ENCODE results near the gene GAB4.
"Not testable (repeated sequence)": the region's sequence is repeated elsewhere in the genome, so short reads cannot be mapped to it uniquely, and the experiment has no call there.

The GAB4 gene

GRCh38 chr22:16922076-16922475, 85.9 kb downstream of the GAB4 start:
- H3K4me3 ChIP-seq (ENCODE audit: low read depth, low read length): no peak overlapping the region
- no peak for TF ChIP-seq CTCF (IDR thresholded peaks at IDR 0.05; ENCODE audit: insufficient read depth, low read depth, low read length, missing control alignments)
- no peak for DNase-seq (ENCODE audit: low read depth)

GRCh38 chr22:16917144-16918003, 90.6 kb downstream of the GAB4 start:
- TF ChIP-seq CTCF (IDR thresholded peaks at IDR 0.05; ENCODE audit: insufficient read depth, low read depth, low read length, missing control alignments): peak; percentile 80
- DNase-seq (ENCODE audit: low read depth): peak; percentile 78
- H3K4me3 ChIP-seq (ENCODE audit: low read depth, low read length): no peak overlapping the region

GRCh38 chr22:16915701-16916100, 92.3 kb downstream of the GAB4 start:
- DNase-seq (ENCODE audit: low read depth): peak; percentile 11
- no peak for TF ChIP-seq CTCF (IDR thresholded peaks at IDR 0.05; ENCODE audit: insufficient read depth, low read depth, low read length, missing control alignments)
- H3K4me3 ChIP-seq (ENCODE audit: low read depth, low read length): no peak overlapping the region

GRCh38 chr22:16914911-16915310, 93.1 kb downstream of the GAB4 start:
- not testable (repeated sequence) for H3K4me3 ChIP-seq (ENCODE audit: low read depth, low read length)

GRCh38 chr22:16914006-16914405, 94.0 kb downstream of the GAB4 start:
- no peak for TF ChIP-seq CTCF (IDR thresholded peaks at IDR 0.05; ENCODE audit: insufficient read depth, low read depth, low read length, missing control alignments)
- no peak overlapping the region for H3K4me3 ChIP-seq (ENCODE audit: low read depth, low read length)
- DNase-seq (ENCODE audit: low read depth): peak; percentile 30

More at GRCh38 chr22:16914911-16915310, 93.1 kb downstream of the GAB4 start:
- DNase-seq (ENCODE audit: low read depth): not testable (repeated sequence)

GRCh38 chr22:16912281-16912680, 95.7 kb downstream of the GAB4 start:
- H3K4me3 ChIP-seq (ENCODE audit: low read depth, low read length): no peak overlapping the region
- no peak for DNase-seq (ENCODE audit: low read depth)
- no peak for TF ChIP-seq CTCF (IDR thresholded peaks at IDR 0.05; ENCODE audit: insufficient read depth, low read depth, low read length, missing control alignments)

Measured in GM12865 (cell line).